IMR-90 (cell line): ENCODE measurements around the gene NTSR1. TPM values are rescaled to one million over a fixed set of nuclear protein-coding genes. Genes with fewer than 3 reads are reported as not detected.

ENCODE experiments used
- ATAC-seq: fragments of 200-7000 bp; cut with Tn5 transposase; 2 replicates; pipeline ENCODE4 v1.9.1; 2020; ENCODE audit warnings: low read depth, mild to moderate bottlenecking, moderate library complexity
- BruUV-seq: library from RNA; stranded (reverse); fragments of 400-500 nt; replicated peaks from 2 replicates; lab custom pipeline; 2021; lab: Mats Ljungman, UMichigan
- CTCF ChIA-PET: fragments of 300-600 bp; formaldehyde crosslinking; extraction: SDS; loops from one replicate; lab custom pipeline; 2021; ENCODE audit warnings: antibody characterized with exemption; lab: Yijun Ruan, JAX
- POLR2A ChIA-PET: fragments of 300-600 bp; sonication (Branson Sonifier 250); formaldehyde crosslinking; loops from one replicate; lab custom pipeline; 2022; ENCODE audit warnings: antibody characterized with exemption; ENCODE audit not compliant: unreplicated experiment; lab: Charles Lee
- DNase-seq: peaks from one replicate; pipeline ENCODE4 v3.0.0; 2013
- H2AFZ ChIP-seq: replicated peaks from 2 replicates; pipeline ENCODE3; 2013; ENCODE audit warnings: low read length, mild to moderate bottlenecking; ENCODE audit not compliant: poor library complexity
- H2AK5ac ChIP-seq: 2 replicates; pipeline ENCODE4 v1.6.1; 2013; ENCODE audit warnings: low read depth, low read length, inconsistent platforms
- H2AK9ac ChIP-seq: replicated peaks from 2 replicates; pipeline ENCODE3; 2013; ENCODE audit warnings: mild to moderate bottlenecking, low read depth, low read length, moderate library complexity; ENCODE audit not compliant: poor library complexity
- H2BK120ac ChIP-seq: 2 replicates; pipeline ENCODE4 v1.6.1; 2013; ENCODE audit warnings: low read depth, low read length, inconsistent platforms
- H2BK15ac ChIP-seq: 3 replicates; pipeline ENCODE4 v1.6.1; 2013; ENCODE audit warnings: low read depth, low read length, inconsistent platforms
- H2BK20ac ChIP-seq: 2 replicates; pipeline ENCODE4 v1.6.1; 2013; ENCODE audit warnings: low read depth, mild to moderate bottlenecking, inconsistent platforms, low read length, moderate library complexity
- H2BK5ac ChIP-seq: 2 replicates; pipeline ENCODE4 v1.6.1; 2013; ENCODE audit warnings: mild to moderate bottlenecking, low read depth, low read length, inconsistent platforms; ENCODE audit not compliant: poor library complexity, severe bottlenecking
- H3K14ac ChIP-seq: replicated peaks from 2 replicates; pipeline ENCODE4 v1.6.1; 2013; ENCODE audit warnings: low read depth, low read length, inconsistent platforms
- H3K18ac ChIP-seq: 2 replicates; pipeline ENCODE4 v1.6.1; 2013; ENCODE audit warnings: low read depth, low read length, control low read depth
- H3K23ac ChIP-seq: 2 replicates; pipeline ENCODE4 v1.6.1; 2013; ENCODE audit warnings: low read depth, low read length, inconsistent platforms
- H3K27ac ChIP-seq: 2 replicates; pipeline ENCODE4 v1.5.1; 2013; ENCODE audit warnings: mild to moderate bottlenecking, control low read depth, low read length; ENCODE audit not compliant: insufficient read depth
- H3K27me3 ChIP-seq: 2 replicates; pipeline ENCODE4 v1.6.1; 2013; ENCODE audit warnings: low read length; ENCODE audit not compliant: control insufficient read depth, insufficient read depth
- H3K36me3 ChIP-seq: 2 replicates; pipeline ENCODE4 v1.6.1; 2013; ENCODE audit warnings: low read length, mixed read lengths; ENCODE audit not compliant: control insufficient read depth, insufficient read depth
- H3K4ac ChIP-seq: 2 replicates; pipeline ENCODE4 v1.6.1; 2013; ENCODE audit warnings: low read depth, low read length, inconsistent platforms
- H3K4me1 ChIP-seq: 2 replicates; pipeline ENCODE4 v1.6.1; 2013; ENCODE audit warnings: low read length, mixed read lengths; ENCODE audit not compliant: control insufficient read depth, insufficient read depth
- H3K4me2 ChIP-seq: 2 replicates; pipeline ENCODE4 v1.6.1; 2013; ENCODE audit warnings: low read depth, mild to moderate bottlenecking, control low read depth, low read length, moderate library complexity
- H3K4me3 ChIP-seq: 2 replicates; pipeline ENCODE4 v1.5.1; 2013; ENCODE audit warnings: low read depth, mild to moderate bottlenecking, control low read depth, low read length, moderate library complexity; ENCODE audit not compliant: insufficient read depth
- H3K56ac ChIP-seq: 2 replicates; pipeline ENCODE4 v1.6.1; 2013; ENCODE audit warnings: low read length, inconsistent platforms; ENCODE audit not compliant: insufficient read depth; ENCODE audit errors: extremely low read depth
- H3K79me1 ChIP-seq, 2 experiments: 2 replicates each; pipeline ENCODE4 v1.6.1; 2013; ENCODE audit warnings: low read length in 2 of 2, inconsistent platforms in 1 of 2, low read depth in 1 of 2
- H3K9ac ChIP-seq: 2 replicates; pipeline ENCODE4 v1.6.1; 2013; ENCODE audit warnings: low read depth, low read length, control low read depth
- H3K9me1 ChIP-seq: 2 replicates; pipeline ENCODE4 v1.6.1; 2013; ENCODE audit warnings: low read length, inconsistent platforms; ENCODE audit not compliant: insufficient read depth
- H3K9me3 ChIP-seq: 2 replicates; pipeline ENCODE4 v1.6.1; 2013; ENCODE audit warnings: low read length; ENCODE audit not compliant: control insufficient read depth, insufficient read depth
- H4K20me1 ChIP-seq: 2 replicates; pipeline ENCODE4 v1.6.1; 2013; ENCODE audit warnings: low read length, inconsistent platforms; ENCODE audit not compliant: insufficient read depth
- H4K5ac ChIP-seq: 2 replicates; pipeline ENCODE4 v1.6.1; 2013; ENCODE audit warnings: mild to moderate bottlenecking, low read depth, low read length, control low read depth
- H4K8ac ChIP-seq, 2 experiments: 2 replicates each; pipeline ENCODE4 v1.6.1; 2013; ENCODE audit warnings: low read depth in 2 of 2, low read length in 2 of 2, control low read depth in 1 of 2, inconsistent platforms in 1 of 2
- H4K91ac ChIP-seq: 2 replicates; pipeline ENCODE4 v1.6.1; 2013; ENCODE audit warnings: low read depth, low read length, inconsistent platforms; ENCODE audit not compliant: insufficient read depth
- BHLHE40 ChIP-seq: fragments of 150-350 bp; IDR thresholded peaks from 2 replicates; pipeline ENCODE4 v1.6.1; 2016; ENCODE audit warnings: mild to moderate bottlenecking, low read depth, low read length
- CEBPB ChIP-seq: IDR thresholded peaks from 2 replicates; pipeline ENCODE4 v1.6.1; 2012; ENCODE audit warnings: low read depth, low read length, improper control_type of control experiment
- CHD1 ChIP-seq: IDR thresholded peaks from 2 replicates; pipeline ENCODE4 v1.6.1; 2012; ENCODE audit warnings: low read depth, low read length, improper control_type of control experiment
- CTCF ChIP-seq: conservative IDR thresholded peaks from 2 replicates; pipeline ENCODE4 v1.5.1; 2012; ENCODE audit warnings: mild to moderate bottlenecking, low read depth, low read length, improper control_type of control experiment
- ELK1 ChIP-seq: fragments of 150-350 bp; IDR thresholded peaks from 2 replicates; pipeline ENCODE4 v1.6.1; 2016; ENCODE audit warnings: low read depth, mild to moderate bottlenecking, low read length, moderate library complexity, borderline replicate concordance
- FOS ChIP-seq: fragments of 150-350 bp; IDR thresholded peaks from 2 replicates; pipeline ENCODE4 v1.6.1; 2016; ENCODE audit warnings: low read depth, low read length
- MAFK ChIP-seq: IDR thresholded peaks from 2 replicates; pipeline ENCODE4 v1.6.1; 2012; ENCODE audit warnings: low read depth, low read length, improper control_type of control experiment
- MAZ ChIP-seq: IDR thresholded peaks from 2 replicates; pipeline ENCODE4 v1.6.1; 2012; ENCODE audit warnings: low read depth, mild to moderate bottlenecking, low read length, improper control_type of control experiment, moderate library complexity, borderline replicate concordance
- MXI1 ChIP-seq: IDR thresholded peaks from 2 replicates; pipeline ENCODE4 v1.6.1; 2012; ENCODE audit warnings: low read depth, mild to moderate bottlenecking, low read length, moderate library complexity, borderline replicate concordance
- NFE2L2 ChIP-seq: fragments of 150-350 bp; IDR thresholded peaks from 2 replicates; pipeline ENCODE4 v1.6.1; 2016; ENCODE audit warnings: low read depth, mild to moderate bottlenecking, low read length
- POLR2A ChIP-seq: IDR thresholded peaks from 2 replicates; pipeline ENCODE4 v1.6.1; 2012; ENCODE audit warnings: mild to moderate bottlenecking, low read depth, low read length
- RAD21 ChIP-seq: IDR thresholded peaks from 2 replicates; pipeline ENCODE4 v1.6.1; 2012; ENCODE audit warnings: low read length, improper control_type of control experiment
- RCOR1 ChIP-seq: IDR thresholded peaks from 2 replicates; pipeline ENCODE4 v1.6.1; 2012; ENCODE audit warnings: mild to moderate bottlenecking, low read length, improper control_type of control experiment; ENCODE audit not compliant: insufficient replicate concordance
- RFX5 ChIP-seq: IDR thresholded peaks from 2 replicates; pipeline ENCODE4 v1.8.0; 2012; ENCODE audit warnings: low read depth, mild to moderate bottlenecking, low read length, moderate library complexity
- SMC3 ChIP-seq: fragments of 150-350 bp; IDR thresholded peaks from 2 replicates; pipeline ENCODE4 v1.6.1; 2016; ENCODE audit warnings: low read depth, mild to moderate bottlenecking, antibody characterized with exemption, low read length, moderate library complexity
- USF2 ChIP-seq: fragments of 150-350 bp; IDR thresholded peaks from 2 replicates; pipeline ENCODE4 v1.6.1; 2017; ENCODE audit warnings: mild to moderate bottlenecking, antibody characterized with exemption, low read length, low read depth
- WGBS, 2 experiments: methylation state at CpG; one replicate each; pipeline versions ENCODE4 v1.1.5 to v1.1.7; 2013; ENCODE audit warnings: missing lambda C conversion rate in 2 of 2; ENCODE audit not compliant: insufficient read length in 1 of 2; ENCODE audit errors: extremely low coverage in 2 of 2; 5-methylcytosine and 5-hydroxymethylcytosine counted together
- dilution Hi-C: fragments of 300-500 bp; cut with HindIII; formaldehyde crosslinking; loops from one replicate; pipeline ENCODE4 v1.14.3; 2018; ENCODE audit warnings: low sequenced_read_pairs; ENCODE audit not compliant: unreplicated experiment
- in situ Hi-C: fragments of 300-500 bp; cut with MboI; formaldehyde crosslinking; loops from 3 replicates; pipeline ENCODE4 v1.14.3; 2019; ENCODE audit warnings: low sequenced_read_pairs, inconsistent platforms, mixed read lengths
- intact Hi-C: fragments of 100-400 bp; cut with micrococcal nuclease; formaldehyde crosslinking; loops from 2 replicates; pipeline ENCODE4 v1.10.0; 2022
- polyA plus RNA-seq, 3 experiments: library from polyadenylated mRNA; depleted of rRNA; stranded (reverse); fragments of >200 nt; gene quantifications; 2 replicates each; pipeline ENCODE4 v1.2.3, GENCODE V29; 2012; ENCODE audit warnings: low replicate concordance in 1 of 3
- total RNA-seq: library from RNA; depleted of rRNA; stranded (reverse); fragments of >200 nt; gene quantifications from 2 replicates; pipeline ENCODE4 v1.2.3, GENCODE V29; 2012

NTSR1 gene
- total and polyA plus RNA-seq, 2 of the 4 experiments (the other 2 are of a cell fraction) = 0.54 to 1.8 TPM

- no peak overlapping the region for H2BK5ac ChIP-seq
- H3K4ac ChIP-seq = no peak overlapping the region
- H3K36me3 ChIP-seq = no peaks in the 10 kb centered on the region
- H2AFZ ChIP-seq = no peak overlapping the region
- POLR2A ChIA-PET = no interaction called here
- no peak overlapping the region for H3K56ac ChIP-seq
- no peak overlapping the region for H3K18ac ChIP-seq
- no peak overlapping the region for H2BK20ac ChIP-seq
- no peak overlapping the region for H2BK120ac ChIP-seq
- WGBS, 2 experiments = no CpG with 5 or more reads among the region's 8 CpGs
- no peak overlapping the region for H3K14ac ChIP-seq
- no peak overlapping the region for H3K4me2 ChIP-seq
- no peaks in the 10 kb centered on the region for H3K9me3 ChIP-seq
- no peaks in the 10 kb centered on the region for H3K79me1 ChIP-seq
- in situ Hi-C loops = loop anchor here (25.0 kb wide), 1 partner anchor 320 kb away; the partner anchor contains the start of gene BHLHE23
- H3K27ac ChIP-seq = no peak overlapping the region
- no TSS peak for BruUV-seq
- H2AK5ac ChIP-seq = no peak overlapping the region
- no peak for DNase-seq
- H4K20me1 ChIP-seq = no peaks in the 10 kb centered on the region
- H4K8ac ChIP-seq = no peak overlapping the region
- H2AK9ac ChIP-seq = no peak overlapping the region
- intact Hi-C loops = no loop called here
- H4K5ac ChIP-seq = no peak overlapping the region
- no peak for ATAC-seq
- H3K27me3 ChIP-seq = peaks cover 33% of the 10 kb centered on the region
- no peaks in the 10 kb centered on the region for H3K9me1 ChIP-seq
- H3K23ac ChIP-seq = no peak overlapping the region
- H4K91ac ChIP-seq = no peak overlapping the region
- no peaks in the 10 kb centered on the region for H3K4me1 ChIP-seq
- CTCF ChIA-PET = no interaction called here
- TF ChIP-seq SMC3 (no peak), MAZ (no peak), POLR2A (no peak), MXI1 (no peak), RAD21 (no peak), RFX5 (no peak), USF2 (no peak), RCOR1 (no peak), FOS (no peak), NFE2L2 (no peak), MAFK (no peak), ELK1 (no peak), CHD1 (no peak), BHLHE40 (no peak), CEBPB (no peak), CTCF (no peak)
- no peak overlapping the region for H3K4me3 ChIP-seq
- no peak overlapping the region for H2BK15ac ChIP-seq
- H3K9ac ChIP-seq = no peak overlapping the region
- dilution Hi-C loops = no loop called here
These were observed 16.5 kb upstream of the NTSR1 start for GRCh38 chr20:62692176-62692575.
